Subcutaneous adipose tissue (tissue), 4 donors: ENCODE results near the gene INCA1. TPM values are rescaled to one million over a fixed set of nuclear protein-coding genes. Genes with fewer than 3 reads are reported as not detected.

Source experiments
- CTCF ChIP-seq: fragments of 450-650 bp; IDR thresholded peaks from one replicate; pipeline ENCODE4 v1.5.1; 2016; ENCODE audit warnings: low read depth, mild to moderate bottlenecking, control low read depth, antibody characterized with exemption, moderate library complexity
- total RNA-seq, 4 donors: library from RNA; depleted of rRNA; stranded (reverse); fragments of >200 nt; gene quantifications; one replicate each; pipeline ENCODE4 v1.1.0, GENCODE V29; 2016

INCA1 gene
- total RNA-seq, 4 donors from 2014 or later, result 0.85 to 1.3 (median 1.1) TPM

GRCh38 chr17:4959261-4959965 is 37.9 kb downstream of the INCA1 start:
- no peak for TF ChIP-seq CTCF

GRCh38 chr17:4958102-4958501 is 39.2 kb downstream of the INCA1 start:
- TF ChIP-seq CTCF, result no peak

- no peak for TF ChIP-seq CTCF
Measured at GRCh38 chr17:4956493-4957061, 40.7 kb downstream of the INCA1 start.

- TF ChIP-seq CTCF, result no peak
Measured at GRCh38 chr17:4955091-4955490, 42.2 kb downstream of the INCA1 start.

- no peak for TF ChIP-seq CTCF
Measured at GRCh38 chr17:4953451-4953961, 43.8 kb downstream of the INCA1 start.

- no peak for TF ChIP-seq CTCF
Measured at GRCh38 chr17:4951486-4951885, 45.8 kb downstream of the INCA1 start.

GRCh38 chr17:4950746-4951204 is 46.5 kb downstream of the INCA1 start, which contains the start of gene ENO3:
Gene ENO3 (plus strand): TSS chr17:4951119. CDS start chr17:4951830, 711 bp downstream.
- no peak for TF ChIP-seq CTCF
